Left lung (tissue), 10 donors: Measurements from ENCODE around the gene TRPC4. TPM values are rescaled to one million over a fixed set of nuclear protein-coding genes. Genes with fewer than 3 reads are reported as not detected.
A peak's percentile ranks its signal among the peaks of the same experiment; 100 is the strongest.

Experiments used
- ATAC-seq: fragments of 200-7000 bp; cut with Tn5 transposase; one replicate; pipeline ENCODE4 v1.9.1; 2020; ENCODE audit warnings: moderate library complexity
- DNase-seq, 4 donors: peaks; one replicate each; pipeline ENCODE4 v3.0.0-alpha.2; 2013 to 2020
- H3K27ac ChIP-seq, 2 donors: fragments of 200-600 bp; sonication (generic) in 1 of 2; one replicate each; pipeline versions ENCODE4 v1.5.0 to v1.8.0; 2020 to 2021
- H3K27me3 ChIP-seq, 2 donors: fragments of 200-600 bp; sonication (generic) in 1 of 2; one replicate each; pipeline versions ENCODE4 v1.5.0 to v1.8.0; 2020 to 2021
- H3K36me3 ChIP-seq, 2 donors: fragments of 200-600 bp; sonication (generic) in 1 of 2; one replicate each; pipeline versions ENCODE4 v1.5.0 to v1.8.0; 2020 to 2021
- H3K4me1 ChIP-seq, 2 donors: fragments of 200-600 bp; one replicate each; pipeline ENCODE4 v1.8.0; 2021
- H3K4me3 ChIP-seq, 2 donors: fragments of 200-600 bp; sonication (generic) in 1 of 2; one replicate each; pipeline versions ENCODE4 v1.5.0 to v1.8.0; 2020 to 2021; ENCODE audit warnings: mild to moderate bottlenecking in 1 of 2
- H3K9me3 ChIP-seq, 2 donors: fragments of 200-600 bp; sonication (generic) in 1 of 2; one replicate each; pipeline versions ENCODE4 v1.5.0 to v1.8.0; 2020 to 2021
- CTCF ChIP-seq, 2 donors: fragments of 200-600 bp; sonication (generic) in 1 of 2; IDR thresholded peaks; one replicate each; pipeline versions ENCODE4 v1.5.0 to v1.8.0; 2021; ENCODE audit warnings: antibody characterized with exemption in 2 of 2
- intact Hi-C, 2 donors: fragments of 100-400 bp; cut with DNase I; formaldehyde crosslinking; loops; one replicate each; pipeline versions ENCODE4 v1.11.2 to v1.14.2; 2022
- polyA plus RNA-seq, 6 donors: library from polyadenylated mRNA; unstranded; fragments of 120-200 nt; gene quantifications; one replicate each; pipeline ENCODE4 v1.2.1, GENCODE V29; 2013; ENCODE audit not compliant: insufficient read length in 6 of 6
- total RNA-seq, 2 donors: library from RNA; stranded (reverse); fragmentation: NEBNext Ultra II Directional; extraction: Animal tissue kit (Norgen Biotek cat#: 25700); gene quantifications; one replicate each; pipeline ENCODE4 v1.2.1, GENCODE V29; 2021
- donor health status: DM: no; HTN: yes; CAD: no.
- donor health status: DM: no; HTN: no; CAD: no.

TRPC4 gene
- total and polyA plus RNA-seq, 8 donors: 0.13 to 2.1 (median 0.25) TPM

GRCh38 chr13:37636701-37637100 is 232.9 kb downstream of the TRPC4 start:
- Histone ChIP-seq H3K27ac (no peak overlapping the region), H3K4me1 (no peaks in the 10 kb centered on the region), H3K9me3 (no peaks in the 10 kb centered on the region), H3K4me3 (no peak overlapping the region), H3K27me3 (no peaks in the 10 kb centered on the region), H3K36me3 (no peaks in the 10 kb centered on the region)
- DNase-seq (no peak), ATAC-seq (no peak)
- TF ChIP-seq CTCF (IDR thresholded peaks at IDR 0.05): no peak
- intact Hi-C loops: no loop called here

- no peak overlapping the region for H3K27ac ChIP-seq
- intact Hi-C loops: no loop called here
- no peak overlapping the region for H3K4me3 ChIP-seq
- DNase-seq (no peak), ATAC-seq (no peak)
- no peaks in the 10 kb centered on the region for H3K4me1 ChIP-seq
- no peaks in the 10 kb centered on the region for H3K9me3 ChIP-seq
- no peaks in the 10 kb centered on the region for H3K36me3 ChIP-seq
- H3K27me3 ChIP-seq: no peaks in the 10 kb centered on the region
- TF ChIP-seq CTCF (IDR thresholded peaks at IDR 0.05): no peak
Measured at GRCh38 chr13:37632294-37632693, 237.3 kb downstream of the TRPC4 start.

GRCh38 chr13:37627428-37627827 is 242.1 kb downstream of the TRPC4 start:
- Histone ChIP-seq H3K4me1 (no peaks in the 10 kb centered on the region), H3K36me3 (no peaks in the 10 kb centered on the region), H3K4me3 (no peak overlapping the region), H3K9me3 (no peaks in the 10 kb centered on the region), H3K27ac (no peak overlapping the region), H3K27me3 (no peaks in the 10 kb centered on the region)
- intact Hi-C loops: no loop called here
- DNase-seq (no peak), ATAC-seq (no peak)
- TF ChIP-seq CTCF (IDR thresholded peaks at IDR 0.05): no peak

- H3K27ac ChIP-seq: no peak overlapping the region
- DNase-seq: peak in 1 of 4 donors; percentile 68
- H3K27me3 ChIP-seq: no peaks in the 10 kb centered on the region
- no peak for TF ChIP-seq CTCF (IDR thresholded peaks at IDR 0.05)
- no peak overlapping the region for H3K4me3 ChIP-seq
- peaks cover 0 to 5% of the 10 kb centered on the region in 2 donors for H3K4me1 ChIP-seq
- H3K36me3 ChIP-seq: no peaks in the 10 kb centered on the region
- ATAC-seq: no peak
- H3K9me3 ChIP-seq: no peaks in the 10 kb centered on the region
- intact Hi-C loops: no loop called here
Measured at GRCh38 chr13:37621811-37622361, 247.7 kb downstream of the TRPC4 start.

GRCh38 chr13:37618554-37618953 is 251.0 kb downstream of the TRPC4 start:
- H3K36me3 ChIP-seq: no peaks in the 10 kb centered on the region
- no peaks in the 10 kb centered on the region for H3K9me3 ChIP-seq
- no peaks in the 10 kb centered on the region for H3K27me3 ChIP-seq
- DNase-seq (no peak), ATAC-seq (no peak)
- intact Hi-C loops: no loop called here
- H3K4me3 ChIP-seq: no peak overlapping the region
- TF ChIP-seq CTCF (IDR thresholded peaks at IDR 0.05): no peak
- H3K27ac ChIP-seq: no peak overlapping the region
- peaks cover 0 to 6% of the 10 kb centered on the region in 2 donors for H3K4me1 ChIP-seq
